ENCODE measurements around the gene PAX7.

PAX7 gene

GRCh38 chr1:18746981-18747380 lies 116.3 kb downstream of the PAX7 start:
- TF ChIP-seq USF1 (IDR thresholded peaks at IDR 0.05) (no peak), EP300 (IDR thresholded peaks at IDR 0.05; ENCODE audit: borderline replicate concordance) (no peak), ZBTB7A (IDR thresholded peaks at IDR 0.05; ENCODE audit: low read depth) (no peak), CREB1 (IDR thresholded peaks at IDR 0.05; ENCODE audit: low read depth) (no peak), TCF12 (IDR thresholded peaks at IDR 0.05; ENCODE audit: low read depth) (no peak), YY1 (IDR thresholded peaks at IDR 0.05; ENCODE audit: low read depth) (no peak), RAD21 (IDR thresholded peaks at IDR 0.05; ENCODE audit: low read depth) (no peak), MAX (IDR thresholded peaks at IDR 0.05) (no peak), TAF1 (IDR thresholded peaks at IDR 0.05; ENCODE audit: low read depth) (no peak), NFIC (IDR thresholded peaks at IDR 0.05) (no peak), CEBPB (IDR thresholded peaks at IDR 0.05) (no peak), EGR1 (IDR thresholded peaks at IDR 0.05) (no peak), TEAD4 (IDR thresholded peaks at IDR 0.05) (no peak), FOXM1 (IDR thresholded peaks at IDR 0.05; ENCODE audit: borderline replicate concordance, low read depth) (no peak), REST (IDR thresholded peaks at IDR 0.05; ENCODE audit: low read depth) (no peak)

GRCh38 chr1:18747671-18748070 lies 117.0 kb downstream of the PAX7 start:
- TF ChIP-seq TAF1 (IDR thresholded peaks at IDR 0.05; ENCODE audit: low read depth) (no peak), REST (IDR thresholded peaks at IDR 0.05; ENCODE audit: low read depth) (no peak), TEAD4 (IDR thresholded peaks at IDR 0.05) (no peak), CREB1 (IDR thresholded peaks at IDR 0.05; ENCODE audit: low read depth) (no peak), RAD21 (IDR thresholded peaks at IDR 0.05; ENCODE audit: low read depth) (no peak), CEBPB (IDR thresholded peaks at IDR 0.05) (no peak), EGR1 (IDR thresholded peaks at IDR 0.05) (no peak), EP300 (IDR thresholded peaks at IDR 0.05; ENCODE audit: borderline replicate concordance) (no peak), USF1 (IDR thresholded peaks at IDR 0.05) (no peak), TCF12 (IDR thresholded peaks at IDR 0.05; ENCODE audit: low read depth) (no peak), ZBTB7A (IDR thresholded peaks at IDR 0.05; ENCODE audit: low read depth) (no peak), NFIC (IDR thresholded peaks at IDR 0.05) (no peak), YY1 (IDR thresholded peaks at IDR 0.05; ENCODE audit: low read depth) (no peak), FOXM1 (IDR thresholded peaks at IDR 0.05; ENCODE audit: borderline replicate concordance, low read depth) (no peak), MAX (IDR thresholded peaks at IDR 0.05) (no peak)

- TF ChIP-seq TAF1 (IDR thresholded peaks at IDR 0.05; ENCODE audit: low read depth), result no peak
- no peak for TF ChIP-seq USF1 (IDR thresholded peaks at IDR 0.05)
- 0 out of 2 replicates have a peak, but pooled peaks have one; percentile 23 for TF ChIP-seq EGR1 (IDR thresholded peaks at IDR 0.05)
These were observed 117.8 kb downstream of the PAX7 start for GRCh38 chr1:18748435-18748834.

GRCh38 chr1:18749569-18749968 lies 118.9 kb downstream of the PAX7 start:
- TF ChIP-seq RAD21 (IDR thresholded peaks at IDR 0.05; ENCODE audit: low read depth) (no peak), CEBPB (IDR thresholded peaks at IDR 0.05) (no peak), USF1 (IDR thresholded peaks at IDR 0.05) (no peak), CREB1 (IDR thresholded peaks at IDR 0.05; ENCODE audit: low read depth) (no peak), EGR1 (IDR thresholded peaks at IDR 0.05) (no peak), EP300 (IDR thresholded peaks at IDR 0.05; ENCODE audit: borderline replicate concordance) (no peak), NFIC (IDR thresholded peaks at IDR 0.05) (no peak), MAX (IDR thresholded peaks at IDR 0.05) (no peak), FOXM1 (IDR thresholded peaks at IDR 0.05; ENCODE audit: borderline replicate concordance, low read depth) (no peak), TEAD4 (IDR thresholded peaks at IDR 0.05) (no peak), TAF1 (IDR thresholded peaks at IDR 0.05; ENCODE audit: low read depth) (no peak), ZBTB7A (IDR thresholded peaks at IDR 0.05; ENCODE audit: low read depth) (no peak), REST (IDR thresholded peaks at IDR 0.05; ENCODE audit: low read depth) (no peak), YY1 (IDR thresholded peaks at IDR 0.05; ENCODE audit: low read depth) (no peak), TCF12 (IDR thresholded peaks at IDR 0.05; ENCODE audit: low read depth) (no peak)
